GM10248 (cell line): Measurements from ENCODE around the gene EGFR.

Experiments
- CTCF ChIA-PET: fragments of 300-600 bp; sonication (Branson Sonifier 250); formaldehyde crosslinking; extraction: SDS; loops from one replicate; lab custom pipeline; 2021; ENCODE audit warnings: antibody characterized with exemption; lab: Yijun Ruan, JAX
- POLR2A ChIA-PET: fragments of 350-650 bp; sonication (Branson Sonifier 250); formaldehyde crosslinking; extraction: SDS; loops from one replicate; lab custom pipeline; 2020; ENCODE audit warnings: antibody characterized with exemption; lab: Yijun Ruan, JAX
- DNase-seq: peaks from one replicate; pipeline ENCODE4 v3.0.0; 2012; ENCODE audit errors: extremely low spot score
- TF ChIP-seq, protein P1 (sequence below): IDR thresholded peaks from 2 replicates; pipeline ENCODE4 v1.5.1; 2012; ENCODE audit warnings: mild to moderate bottlenecking, low read depth; ENCODE audit errors: extremely low read depth, missing control alignments, control extremely low read depth

EGFR gene

DNA sequence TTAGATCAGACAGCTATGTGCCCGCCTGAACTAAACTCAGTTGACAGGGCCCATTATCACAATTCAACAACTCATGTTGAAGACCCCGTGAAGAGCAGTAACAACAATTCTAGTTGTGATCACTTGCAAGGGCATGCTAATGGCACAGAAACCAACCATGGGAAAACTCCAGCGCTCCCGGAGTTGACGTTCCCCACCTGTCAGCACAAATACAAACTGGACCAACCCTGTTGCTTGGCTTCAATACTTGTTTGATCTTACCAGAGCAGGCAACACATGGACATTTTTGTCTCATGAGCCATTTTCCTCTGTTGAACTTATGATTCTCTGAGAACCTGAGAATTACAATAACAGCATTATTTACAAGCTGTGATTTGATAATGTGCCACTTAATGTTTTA, 227.4 kb downstream of the EGFR start:
- TF ChIP-seq, protein P1, sequence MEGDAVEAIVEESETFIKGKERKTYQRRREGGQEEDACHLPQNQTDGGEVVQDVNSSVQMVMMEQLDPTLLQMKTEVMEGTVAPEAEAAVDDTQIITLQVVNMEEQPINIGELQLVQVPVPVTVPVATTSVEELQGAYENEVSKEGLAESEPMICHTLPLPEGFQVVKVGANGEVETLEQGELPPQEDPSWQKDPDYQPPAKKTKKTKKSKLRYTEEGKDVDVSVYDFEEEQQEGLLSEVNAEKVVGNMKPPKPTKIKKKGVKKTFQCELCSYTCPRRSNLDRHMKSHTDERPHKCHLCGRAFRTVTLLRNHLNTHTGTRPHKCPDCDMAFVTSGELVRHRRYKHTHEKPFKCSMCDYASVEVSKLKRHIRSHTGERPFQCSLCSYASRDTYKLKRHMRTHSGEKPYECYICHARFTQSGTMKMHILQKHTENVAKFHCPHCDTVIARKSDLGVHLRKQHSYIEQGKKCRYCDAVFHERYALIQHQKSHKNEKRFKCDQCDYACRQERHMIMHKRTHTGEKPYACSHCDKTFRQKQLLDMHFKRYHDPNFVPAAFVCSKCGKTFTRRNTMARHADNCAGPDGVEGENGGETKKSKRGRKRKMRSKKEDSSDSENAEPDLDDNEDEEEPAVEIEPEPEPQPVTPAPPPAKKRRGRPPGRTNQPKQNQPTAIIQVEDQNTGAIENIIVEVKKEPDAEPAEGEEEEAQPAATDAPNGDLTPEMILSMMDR, result no peak
- no peak for DNase-seq
- ChIA-PET POLR2A (no interaction called here), CTCF (interaction anchor here (2.8 kb wide), 1 partner anchor 9 kb away, joined by 30 read pairs; no protein-coding TSS in a partner anchor)

DNA sequence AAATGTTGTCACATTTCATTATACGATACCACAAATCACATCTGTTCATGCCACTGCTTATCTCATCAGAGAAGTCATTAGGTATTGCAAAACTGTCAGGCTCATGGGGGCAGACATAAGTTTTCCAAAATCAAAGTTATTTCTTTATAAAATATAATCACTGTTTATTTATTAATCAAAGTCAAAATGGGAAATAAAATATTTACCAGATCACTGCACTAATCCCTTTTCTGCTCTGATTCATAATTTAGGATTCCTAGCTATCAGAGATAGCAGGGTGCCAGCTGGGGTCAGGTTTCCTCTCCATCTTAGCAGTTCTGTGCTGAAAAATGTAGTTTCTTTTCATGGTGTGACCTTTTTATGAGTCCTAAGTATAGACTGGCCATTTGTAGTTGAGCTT, 228.6 kb downstream of the EGFR start:
- TF ChIP-seq, protein P1, result no peak
- CTCF ChIA-PET, result interaction anchor here (3.4 kb wide), 1 partner anchor 473 kb away, joined by 12 read pairs; no protein-coding TSS in a partner anchor
- POLR2A ChIA-PET, result no interaction called here
- DNase-seq, result no peak

DNA sequence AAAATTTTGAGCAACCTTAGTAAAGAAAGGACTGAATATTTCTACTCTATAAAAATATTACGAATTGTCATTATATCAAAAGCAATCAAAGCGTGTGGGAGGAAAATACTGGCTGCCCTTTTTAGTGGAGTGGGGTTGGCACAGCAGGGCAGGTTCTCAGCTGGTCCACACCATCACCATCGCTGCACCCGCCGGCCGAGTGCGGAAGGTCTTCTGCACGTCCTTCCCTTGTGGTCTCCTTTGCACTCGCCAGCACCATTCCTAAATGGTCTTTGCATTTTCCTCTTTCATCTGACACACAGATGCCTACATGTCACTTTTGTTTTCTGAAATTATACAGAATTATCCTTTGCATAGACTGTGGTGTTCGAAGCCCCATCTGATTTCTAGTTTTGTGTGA, 229.7 kb downstream of the EGFR start:
- TF ChIP-seq, protein P1, result no peak
- DNase-seq, result no peak
- ChIA-PET CTCF (interaction anchor here (3.4 kb wide), 1 partner anchor 474 kb away, joined by 12 read pairs; no protein-coding TSS in a partner anchor), POLR2A (no interaction called here)

DNA sequence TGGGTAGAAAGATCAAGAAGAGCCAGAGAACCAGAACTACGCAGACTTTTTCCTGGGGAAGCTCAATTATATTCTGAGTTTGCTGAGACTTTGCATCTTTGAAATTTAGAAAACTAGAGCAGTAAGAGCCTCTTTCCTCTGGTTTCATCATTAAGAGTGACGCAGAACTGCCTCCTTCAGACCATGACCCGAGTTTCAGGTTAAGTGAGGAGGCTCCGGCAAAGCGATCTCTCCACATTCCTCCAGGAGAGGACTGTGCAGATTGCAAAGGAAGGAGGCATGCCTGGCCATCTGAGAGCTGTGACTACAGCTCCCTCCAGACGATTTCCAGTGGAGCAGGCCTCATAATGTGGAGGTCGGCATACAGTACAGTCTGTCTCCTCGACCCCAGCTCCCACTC, 230.5 kb downstream of the EGFR start:
- no peak for DNase-seq
- CTCF ChIA-PET, result interaction anchor here (3.4 kb wide), 1 partner anchor 475 kb away, joined by 12 read pairs; no protein-coding TSS in a partner anchor
- POLR2A ChIA-PET, result no interaction called here
- TF ChIP-seq, protein P1, result no peak

DNA sequence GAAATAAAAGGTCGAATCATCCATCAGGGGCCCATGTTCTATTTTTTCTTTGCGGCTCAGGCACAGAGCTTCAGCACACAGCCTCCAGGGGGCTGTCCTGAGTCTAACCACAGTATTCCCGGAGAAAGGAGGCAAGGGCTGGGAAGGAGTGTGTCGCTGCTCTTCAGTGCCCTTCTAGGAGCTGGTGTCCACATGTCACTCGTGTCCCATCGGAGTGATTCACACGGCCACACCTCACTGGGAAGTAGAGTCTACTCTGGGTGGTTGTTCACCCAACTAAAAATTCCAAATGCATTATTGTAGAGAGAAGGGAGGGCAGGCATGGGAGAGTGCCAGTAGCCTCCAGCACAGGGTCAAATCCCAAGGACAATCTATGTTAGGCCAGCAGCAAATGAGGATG, 231.5 kb downstream of the EGFR start:
- TF ChIP-seq, protein P1, result peak; percentile 20
- POLR2A ChIA-PET, result no interaction called here
- DNase-seq, result no peak
- CTCF ChIA-PET, result interaction anchor here (3.4 kb wide), 1 partner anchor 476 kb away, joined by 12 read pairs; no protein-coding TSS in a partner anchor

- CTCF ChIA-PET, result interaction anchor here (5.7 kb wide), 1 partner anchor 478 kb away, joined by 224 read pairs; no protein-coding TSS in a partner anchor
- TF ChIP-seq, protein P1, result no peak
- DNase-seq, result no peak
- POLR2A ChIA-PET, result no interaction called here
These were observed 232.5 kb downstream of the EGFR start for GRCh38 chr7:55251313-55251712.

GRCh38 chr7:55251911-55252310, 233.1 kb downstream of the EGFR start:
- POLR2A ChIA-PET, result no interaction called here
- CTCF ChIA-PET, result interaction anchor here (5.7 kb wide), 1 partner anchor 479 kb away, joined by 224 read pairs; no protein-coding TSS in a partner anchor
- TF ChIP-seq, protein P1, result no peak

More at GRCh38 chr7:55251911-55252310, 233.1 kb downstream of the EGFR start:
- no peak for DNase-seq
